ENCODE data around the gene PLPPR3. TPM values are rescaled to one million over a fixed set of nuclear protein-coding genes. Genes with fewer than 3 reads are reported as not detected.

Gene PLPPR3
- total and polyA plus RNA-seq, 2 experiments from 2014 or later = 65.7 to 88.2 TPM

DNA sequence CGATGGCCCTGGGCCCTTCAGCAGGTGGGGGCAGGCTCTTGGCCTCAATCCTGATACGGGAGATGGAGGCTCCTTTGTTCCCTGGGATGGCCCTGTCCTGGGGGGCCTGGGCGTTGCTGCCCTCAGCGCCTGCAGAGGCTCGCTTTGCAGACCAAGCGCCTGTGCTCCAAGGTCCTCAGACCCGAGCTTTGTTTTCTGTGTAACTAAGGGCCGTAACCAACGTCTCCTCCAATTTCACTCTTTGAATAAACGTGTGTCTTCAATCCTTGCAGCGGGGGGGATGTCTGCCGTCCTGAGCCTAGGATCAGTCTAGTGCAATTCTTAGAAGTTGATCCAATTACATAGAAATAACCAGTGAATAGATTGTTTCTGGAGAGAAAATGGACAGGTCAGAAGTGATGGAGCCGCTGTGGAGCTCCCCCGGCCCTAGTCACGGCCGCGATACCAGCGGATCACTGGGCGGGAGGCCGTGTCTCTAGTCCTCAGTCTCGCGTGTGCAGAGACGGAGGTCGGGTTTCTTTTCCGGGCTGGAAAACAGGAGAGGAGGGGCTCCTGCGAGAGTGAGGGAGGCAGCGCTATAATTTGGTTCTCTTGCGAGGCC lies 19.2 kb downstream of the PLPPR3 start:
- Histone ChIP-seq H3K27ac (peak overlapping the region; percentile 52), H3K4me3 (no peak overlapping the region), H3K27me3 (no peaks in the 10 kb centered on the region), H3K4me1 (ENCODE audit: low read depth) (peaks cover 37% of the 10 kb centered on the region), H3K36me3 (peaks cover 36% of the 10 kb centered on the region), H3K9me3 (ENCODE audit: low read depth) (no peaks in the 10 kb centered on the region)
- peak in 1 of 2 donors; percentile 31 for DNase-seq (ENCODE audit: low read depth in 1 of 2, low spot score in 1 of 2)
- TF ChIP-seq, protein P1, sequence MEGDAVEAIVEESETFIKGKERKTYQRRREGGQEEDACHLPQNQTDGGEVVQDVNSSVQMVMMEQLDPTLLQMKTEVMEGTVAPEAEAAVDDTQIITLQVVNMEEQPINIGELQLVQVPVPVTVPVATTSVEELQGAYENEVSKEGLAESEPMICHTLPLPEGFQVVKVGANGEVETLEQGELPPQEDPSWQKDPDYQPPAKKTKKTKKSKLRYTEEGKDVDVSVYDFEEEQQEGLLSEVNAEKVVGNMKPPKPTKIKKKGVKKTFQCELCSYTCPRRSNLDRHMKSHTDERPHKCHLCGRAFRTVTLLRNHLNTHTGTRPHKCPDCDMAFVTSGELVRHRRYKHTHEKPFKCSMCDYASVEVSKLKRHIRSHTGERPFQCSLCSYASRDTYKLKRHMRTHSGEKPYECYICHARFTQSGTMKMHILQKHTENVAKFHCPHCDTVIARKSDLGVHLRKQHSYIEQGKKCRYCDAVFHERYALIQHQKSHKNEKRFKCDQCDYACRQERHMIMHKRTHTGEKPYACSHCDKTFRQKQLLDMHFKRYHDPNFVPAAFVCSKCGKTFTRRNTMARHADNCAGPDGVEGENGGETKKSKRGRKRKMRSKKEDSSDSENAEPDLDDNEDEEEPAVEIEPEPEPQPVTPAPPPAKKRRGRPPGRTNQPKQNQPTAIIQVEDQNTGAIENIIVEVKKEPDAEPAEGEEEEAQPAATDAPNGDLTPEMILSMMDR (IDR thresholded peaks at IDR 0.05; ENCODE audit: low read depth, low read length) = no peak

DNA sequence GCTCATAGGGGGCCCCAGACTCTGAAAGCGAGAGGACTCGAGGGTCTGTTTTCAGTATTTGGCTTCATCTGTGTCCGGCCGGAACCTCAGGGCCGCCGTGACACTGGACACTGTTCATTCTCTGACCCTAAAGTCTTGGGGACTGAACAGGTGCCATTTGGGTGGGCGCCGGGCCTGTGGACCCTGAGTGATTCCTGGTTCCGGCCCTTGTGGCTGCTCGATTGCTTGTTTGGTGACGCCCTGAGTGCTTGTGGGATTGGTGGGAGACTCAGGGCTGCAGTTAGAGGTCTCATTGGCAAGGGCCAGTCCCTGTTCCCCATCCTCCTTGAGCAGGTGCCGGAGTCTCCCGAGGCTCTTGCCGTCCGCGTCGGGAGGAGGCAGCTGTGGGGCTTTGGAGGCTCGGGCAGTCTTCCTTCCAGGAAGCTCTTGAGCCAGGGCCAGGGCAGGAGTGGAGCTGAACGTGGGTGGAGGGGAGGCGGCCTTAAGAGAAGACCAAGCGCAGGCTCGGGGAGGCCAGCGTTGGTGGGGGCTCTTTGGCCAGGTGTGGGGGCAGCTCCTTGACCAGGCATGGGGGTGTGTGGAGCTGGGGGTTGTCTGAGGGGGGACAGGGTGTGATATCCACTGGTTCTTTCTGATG lies 19.8 kb downstream of the PLPPR3 start:
- Histone ChIP-seq H3K9me3 (ENCODE audit: low read depth) (no peaks in the 10 kb centered on the region), H3K27me3 (no peaks in the 10 kb centered on the region), H3K4me3 (no peak overlapping the region), H3K4me1 (ENCODE audit: low read depth) (peaks cover 37% of the 10 kb centered on the region), H3K27ac (peak overlapping the region; percentile 22), H3K36me3 (peaks cover 30% of the 10 kb centered on the region)
- TF ChIP-seq, protein P1 (IDR thresholded peaks at IDR 0.05; ENCODE audit: low read depth, low read length) = no peak
- DNase-seq (ENCODE audit: low read depth in 1 of 2, low spot score in 1 of 2) = peak; percentile 2 to 77

DNA sequence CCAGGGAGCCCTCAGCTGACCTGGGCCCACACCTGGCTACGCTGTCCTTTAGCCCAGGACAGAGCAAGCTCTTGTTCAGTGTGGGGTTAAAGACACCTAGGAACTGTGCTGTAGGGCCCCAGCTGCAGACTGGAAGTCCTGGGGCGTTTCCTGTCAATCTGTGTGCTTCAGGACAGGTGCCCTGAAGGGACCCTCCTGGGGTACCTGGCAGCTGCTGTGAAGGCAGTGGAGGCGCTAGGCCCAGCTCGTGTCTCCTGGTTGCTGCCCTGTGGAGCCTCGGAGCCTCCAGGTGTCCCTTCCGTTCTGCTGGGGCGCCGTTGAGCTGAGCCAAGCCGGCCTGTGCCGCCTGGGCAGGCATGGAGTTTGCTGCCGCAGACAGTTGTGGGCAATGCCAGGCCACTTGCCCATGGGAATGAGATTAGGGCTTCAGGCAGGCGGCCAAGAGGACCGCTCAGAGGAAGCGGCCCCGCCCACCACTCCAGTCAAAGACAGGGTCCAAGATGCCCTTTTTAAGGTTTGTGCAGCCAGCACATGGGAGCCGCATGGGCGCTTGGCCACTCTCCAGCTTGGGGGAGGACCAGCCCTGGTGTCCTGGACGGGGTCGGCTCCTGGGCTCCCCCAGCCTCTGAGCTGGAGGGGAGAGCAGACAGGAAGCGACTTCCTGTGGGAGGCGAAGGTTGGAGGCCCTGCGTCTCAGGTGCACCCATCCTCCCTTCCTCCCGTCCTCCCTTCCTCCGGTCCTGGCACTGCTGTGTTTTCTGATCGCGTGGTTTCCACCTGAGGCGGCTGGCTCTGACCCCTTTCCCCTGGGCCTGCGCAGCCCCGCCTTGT lies 20.5 kb downstream of the PLPPR3 start:
- no peaks in the 10 kb centered on the region for H3K9me3 ChIP-seq (ENCODE audit: low read depth)
- H3K36me3 ChIP-seq = peaks cover 22% of the 10 kb centered on the region
- DNase-seq (ENCODE audit: low read depth in 1 of 2, low spot score in 1 of 2) = peak; percentile 8 to 70
- H3K27ac ChIP-seq = peak overlapping the region; percentile 22
- TF ChIP-seq, protein P1 (IDR thresholded peaks at IDR 0.05; ENCODE audit: low read depth, low read length) = no peak
- H3K4me1 ChIP-seq (ENCODE audit: low read depth) = peaks cover 37% of the 10 kb centered on the region
- H3K27me3 ChIP-seq = no peaks in the 10 kb centered on the region
- H3K4me3 ChIP-seq = no peak overlapping the region

DNA sequence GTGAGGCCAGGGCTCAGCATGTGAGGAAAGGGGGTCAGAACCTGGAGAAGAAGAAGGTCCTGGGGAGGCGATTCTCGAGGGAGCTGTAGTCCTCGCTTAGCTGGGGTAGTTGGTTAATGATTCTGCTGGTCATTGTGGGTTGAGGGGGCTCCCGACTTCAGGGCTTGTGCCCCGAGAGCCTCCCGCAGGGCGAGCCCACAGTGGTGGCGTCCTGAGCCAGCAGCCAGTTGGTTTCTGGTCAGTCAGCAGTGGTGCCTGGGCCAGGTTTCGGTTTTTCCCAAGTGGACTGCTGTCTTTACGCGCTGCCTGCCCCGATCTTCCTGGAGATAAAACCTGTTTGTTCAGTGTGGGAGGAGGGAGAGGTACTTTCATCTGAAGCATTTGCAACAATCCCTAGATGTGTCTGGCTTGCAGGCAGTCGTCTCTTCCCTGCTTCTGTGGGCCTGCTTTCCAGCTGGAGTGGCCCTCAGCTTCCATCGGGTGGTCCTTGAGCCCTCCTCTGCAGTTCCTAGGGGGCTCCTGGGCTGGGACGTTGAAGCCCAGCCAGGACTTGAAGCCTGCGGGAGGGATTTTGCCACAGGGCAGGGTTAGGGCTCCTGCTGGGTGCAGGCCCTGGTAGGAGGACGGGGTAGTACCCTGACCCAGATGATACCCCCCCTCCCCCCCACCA lies 21.3 kb downstream of the PLPPR3 start:
- H3K27ac ChIP-seq = peak overlapping the region; percentile 22
- H3K4me1 ChIP-seq (ENCODE audit: low read depth) = peaks cover 37% of the 10 kb centered on the region
- H3K36me3 ChIP-seq = peaks cover 15% of the 10 kb centered on the region
- TF ChIP-seq, protein P1 (IDR thresholded peaks at IDR 0.05; ENCODE audit: low read depth, low read length) = no peak
- no peaks in the 10 kb centered on the region for H3K9me3 ChIP-seq (ENCODE audit: low read depth)
- no peaks in the 10 kb centered on the region for H3K27me3 ChIP-seq
- H3K4me3 ChIP-seq = no peak overlapping the region
- peak; percentile 0 to 63 for DNase-seq (ENCODE audit: low read depth in 1 of 2, low spot score in 1 of 2)

Measured in cardiac muscle cell (in vitro differentiated cells and primary cell).